Ectodermal cell (in vitro differentiated cells): ENCODE results near the gene ERC2.

ENCODE experiments used
- H3K27ac ChIP-seq: 2 replicates; pipeline ENCODE4 v1.7.0; 2013; ENCODE audit warnings: mild to moderate bottlenecking, low read depth, low read length; ENCODE audit not compliant: insufficient read depth, poor library complexity, severe bottlenecking
- H3K27me3 ChIP-seq: 2 replicates; pipeline ENCODE4 v1.7.0; 2013; ENCODE audit warnings: mild to moderate bottlenecking, low read length; ENCODE audit not compliant: insufficient read depth, control insufficient read depth, poor library complexity, severe bottlenecking
- H3K36me3 ChIP-seq: one replicate; pipeline ENCODE4 v1.7.0; 2013; ENCODE audit warnings: low read length; ENCODE audit not compliant: control insufficient read depth, insufficient read depth
- H3K4me1 ChIP-seq: one replicate; pipeline ENCODE4 v1.7.0; 2013; ENCODE audit warnings: low read length; ENCODE audit not compliant: control insufficient read depth, insufficient read depth
- H3K4me3 ChIP-seq: 2 replicates; pipeline ENCODE4 v1.7.0; 2013; ENCODE audit warnings: low read depth, low read length, control low read depth; ENCODE audit not compliant: insufficient read depth
- H3K9me3 ChIP-seq: 2 replicates; pipeline ENCODE4 v1.7.0; 2013; ENCODE audit warnings: mild to moderate bottlenecking, low read length, moderate library complexity; ENCODE audit not compliant: control insufficient read depth
- WGBS, 2 experiments: methylation state at CpG; one replicate each; pipeline ENCODE4 v1.1.7; 2013; ENCODE audit warnings: missing lambda C conversion rate in 2 of 2; 5-methylcytosine and 5-hydroxymethylcytosine counted together

The ERC2 gene

GRCh38 chr3:55481744-55482495, 986.3 kb downstream of the ERC2 start:
- Histone ChIP-seq H3K4me1 (peaks cover 11% of the 10 kb centered on the region), H3K36me3 (no peaks in the 10 kb centered on the region), H3K27me3 (peaks cover 71% of the 10 kb centered on the region), H3K27ac (no peak overlapping the region), H3K9me3 (no peaks in the 10 kb centered on the region), H3K4me3 (peak overlapping the region; percentile 40)
- WGBS, 2 experiments: 2% methylated on average over 28 to 36 of the region's 37 CpGs

- no peaks in the 10 kb centered on the region for H3K36me3 ChIP-seq
- peak overlapping the region; percentile 40 for H3K4me3 ChIP-seq
- peaks cover 64% of the 10 kb centered on the region for H3K27me3 ChIP-seq
- no peak overlapping the region for H3K27ac ChIP-seq
- no peaks in the 10 kb centered on the region for H3K9me3 ChIP-seq
- WGBS, 2 experiments: 5 to 7% methylated on average over 42 of the region's 42 CpGs
- H3K4me1 ChIP-seq: peaks cover 8% of the 10 kb centered on the region
These were observed 987.1 kb downstream of the ERC2 start for GRCh38 chr3:55480911-55481743.

DNA sequence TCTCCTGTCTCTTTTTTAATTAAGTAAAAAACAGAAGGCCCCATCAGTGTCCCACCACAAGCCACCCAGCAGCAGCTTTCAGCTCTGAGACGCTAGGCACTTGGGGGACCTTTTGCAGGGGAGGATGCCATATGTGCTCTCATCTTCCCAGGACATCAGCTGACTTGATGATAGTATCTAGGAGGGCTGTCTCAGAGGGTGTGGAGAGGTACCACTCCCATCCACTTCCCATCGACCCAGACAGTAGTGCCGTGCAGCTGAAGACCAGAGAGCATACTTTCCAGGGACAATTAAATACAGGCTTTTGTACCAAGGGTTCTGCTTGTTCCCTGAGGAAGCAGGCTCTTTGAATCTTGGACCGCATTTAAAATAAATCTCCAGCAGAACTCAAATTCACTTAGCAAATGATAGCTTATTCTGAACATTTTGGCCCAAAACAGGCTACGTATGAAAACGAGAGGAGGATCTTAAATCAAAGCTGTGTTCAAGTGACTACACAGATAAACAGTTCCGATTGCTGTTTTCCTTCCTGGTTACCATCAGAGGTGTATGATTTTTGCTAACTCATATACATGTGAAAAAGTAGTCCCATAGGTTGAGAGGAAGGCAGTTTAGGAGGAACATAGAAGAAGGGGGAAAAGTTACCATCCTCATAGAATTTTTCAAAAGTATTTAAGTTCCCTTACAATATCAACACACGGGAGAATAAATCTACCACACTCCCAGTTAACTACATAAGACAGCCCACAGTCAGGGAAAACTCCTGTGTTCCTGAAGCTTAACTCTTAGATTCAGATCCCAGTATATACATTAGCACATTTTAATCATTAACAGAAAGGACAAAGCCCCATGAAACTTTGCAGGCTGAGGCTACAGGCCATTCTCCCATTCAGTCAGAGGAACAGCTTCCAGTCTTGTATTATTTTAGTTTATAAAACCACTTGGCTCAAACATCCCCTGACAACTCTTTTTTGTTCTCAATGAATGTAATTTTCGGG, 990.7 kb downstream of the ERC2 start:
- H3K27me3 ChIP-seq: peaks cover 30% of the 10 kb centered on the region
- WGBS, 2 experiments: 89 to 93% methylated on average over 8 to 9 of the region's 9 CpGs
- H3K27ac ChIP-seq: no peak overlapping the region
- no peak overlapping the region for H3K4me3 ChIP-seq
- H3K36me3 ChIP-seq: no peaks in the 10 kb centered on the region
- H3K9me3 ChIP-seq: no peaks in the 10 kb centered on the region
- H3K4me1 ChIP-seq: peaks cover 5% of the 10 kb centered on the region

DNA sequence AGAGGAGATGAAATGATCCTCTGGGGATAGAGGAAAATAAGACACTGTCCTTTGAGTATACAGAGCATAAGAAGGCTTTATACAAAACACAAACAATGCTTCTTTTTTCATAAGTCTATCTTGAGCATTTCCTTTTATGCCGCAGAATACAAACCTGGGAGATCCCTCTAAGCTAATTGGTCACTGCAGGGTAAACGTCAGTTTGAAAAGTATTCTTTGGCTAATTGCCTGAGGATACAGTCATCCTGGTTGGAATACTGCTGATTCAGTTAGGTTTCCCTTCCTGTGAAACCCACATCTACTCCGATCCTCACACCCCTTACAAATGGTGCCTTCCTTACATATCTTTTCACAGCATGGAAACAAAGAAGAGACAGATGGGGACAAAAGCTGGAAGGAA, 991.8 kb downstream of the ERC2 start:
- H3K36me3 ChIP-seq: no peaks in the 10 kb centered on the region
- H3K9me3 ChIP-seq: no peaks in the 10 kb centered on the region
- 88 to 93% methylated on average over 2 to 3 of the region's 3 CpGs for WGBS, 2 experiments
- H3K27ac ChIP-seq: no peak overlapping the region
- peaks cover 20% of the 10 kb centered on the region for H3K27me3 ChIP-seq
- no peak overlapping the region for H3K4me3 ChIP-seq
- peaks cover under 1% of the 10 kb centered on the region for H3K4me1 ChIP-seq

- H3K27me3 ChIP-seq: no peaks in the 10 kb centered on the region
- no peak overlapping the region for H3K27ac ChIP-seq
- WGBS, 2 experiments: 94 to 97% methylated on average over 44 of the region's 44 CpGs
- no peaks in the 10 kb centered on the region for H3K9me3 ChIP-seq
- no peaks in the 10 kb centered on the region for H3K36me3 ChIP-seq
- no peaks in the 10 kb centered on the region for H3K4me1 ChIP-seq
- no peak overlapping the region for H3K4me3 ChIP-seq
These were observed 994.0 kb downstream of the ERC2 start for GRCh38 chr3:55474213-55474632.

GRCh38 chr3:55473788-55474187, 994.5 kb downstream of the ERC2 start:
- H3K27ac ChIP-seq: no peak overlapping the region
- WGBS, 2 experiments: 92 to 93% methylated on average over 6 of the region's 6 CpGs
- H3K27me3 ChIP-seq: no peaks in the 10 kb centered on the region
- no peaks in the 10 kb centered on the region for H3K4me1 ChIP-seq
- H3K36me3 ChIP-seq: no peaks in the 10 kb centered on the region
- no peaks in the 10 kb centered on the region for H3K9me3 ChIP-seq
- no peak overlapping the region for H3K4me3 ChIP-seq

- 95% methylated on average over 8 of the region's 8 CpGs for WGBS, 2 experiments
- no peaks in the 10 kb centered on the region for H3K36me3 ChIP-seq
These were observed 996.6 kb downstream of the ERC2 start for GRCh38 chr3:55471522-55472280.

DNA sequence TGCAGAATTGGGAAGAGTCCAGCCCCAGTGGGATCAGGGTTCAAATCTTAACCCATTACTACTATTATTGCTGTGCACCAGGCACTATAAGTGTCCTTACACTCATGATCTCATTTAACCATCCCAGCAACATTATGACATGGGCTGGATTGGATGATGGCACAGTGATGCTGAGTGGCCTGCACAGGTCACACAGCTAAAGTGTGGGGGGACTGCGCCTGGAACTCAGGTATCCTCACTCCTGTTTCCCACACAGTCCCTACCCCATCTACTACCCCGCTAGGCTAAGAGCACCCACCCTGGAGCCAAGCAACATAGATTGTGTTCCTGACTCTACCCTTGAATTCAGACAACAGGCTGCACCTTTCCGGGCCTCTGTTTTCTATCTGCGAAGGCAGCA, 997.2 kb downstream of the ERC2 start:
- Histone ChIP-seq H3K27me3 (no peaks in the 10 kb centered on the region), H3K4me1 (no peaks in the 10 kb centered on the region), H3K27ac (no peak overlapping the region), H3K4me3 (no peak overlapping the region), H3K36me3 (no peaks in the 10 kb centered on the region), H3K9me3 (no peaks in the 10 kb centered on the region)
- WGBS, 2 experiments: 96% methylated on average over 4 of the region's 4 CpGs

More at GRCh38 chr3:55471522-55472280, 996.6 kb downstream of the ERC2 start:
- Histone ChIP-seq H3K4me1 (no peaks in the 10 kb centered on the region), H3K27ac (no peak overlapping the region), H3K9me3 (no peaks in the 10 kb centered on the region), H3K27me3 (no peaks in the 10 kb centered on the region), H3K4me3 (no peak overlapping the region)

DNA sequence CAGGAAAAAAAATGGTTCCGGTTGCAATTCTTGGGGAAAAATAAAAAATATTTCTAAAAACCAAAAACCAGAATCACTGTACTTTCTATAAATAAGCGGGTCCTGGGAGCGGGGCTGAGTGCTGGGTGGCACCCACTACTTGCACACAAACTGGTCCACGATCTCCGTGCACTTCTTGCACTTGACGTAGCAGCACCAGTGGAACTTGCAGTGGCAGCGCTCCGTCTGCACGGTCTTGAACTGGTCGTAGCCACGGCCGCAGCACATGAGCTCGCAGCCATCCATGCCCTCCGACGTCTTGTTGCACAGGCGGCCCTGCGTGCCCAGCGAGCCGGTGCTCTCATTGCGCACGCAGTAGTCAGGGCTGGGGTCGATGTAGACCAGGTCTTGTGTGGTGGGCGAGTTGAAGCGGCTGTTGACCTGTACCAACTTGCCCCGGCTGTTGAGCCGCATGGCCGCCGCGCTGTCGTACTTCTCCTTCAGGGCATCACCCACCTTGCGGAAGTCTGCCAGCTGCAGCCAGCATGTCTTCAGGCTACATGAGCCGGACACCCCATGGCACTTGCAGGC, 998.2 kb downstream of the ERC2 start:
- H3K36me3 ChIP-seq: no peaks in the 10 kb centered on the region
- no peaks in the 10 kb centered on the region for H3K27me3 ChIP-seq
- no peak overlapping the region for H3K27ac ChIP-seq
- H3K4me3 ChIP-seq: no peak overlapping the region
- WGBS, 2 experiments: 97% methylated on average over 32 of the region's 32 CpGs
- no peaks in the 10 kb centered on the region for H3K4me1 ChIP-seq
- no peaks in the 10 kb centered on the region for H3K9me3 ChIP-seq
